ENCODE results near the gene TRAPPC10. TPM values are rescaled to one million over a fixed set of nuclear protein-coding genes. Genes with fewer than 3 reads are reported as not detected.

The TRAPPC10 gene
- total RNA-seq, 1 experiment from 2014 or later = 39.3 TPM

DNA sequence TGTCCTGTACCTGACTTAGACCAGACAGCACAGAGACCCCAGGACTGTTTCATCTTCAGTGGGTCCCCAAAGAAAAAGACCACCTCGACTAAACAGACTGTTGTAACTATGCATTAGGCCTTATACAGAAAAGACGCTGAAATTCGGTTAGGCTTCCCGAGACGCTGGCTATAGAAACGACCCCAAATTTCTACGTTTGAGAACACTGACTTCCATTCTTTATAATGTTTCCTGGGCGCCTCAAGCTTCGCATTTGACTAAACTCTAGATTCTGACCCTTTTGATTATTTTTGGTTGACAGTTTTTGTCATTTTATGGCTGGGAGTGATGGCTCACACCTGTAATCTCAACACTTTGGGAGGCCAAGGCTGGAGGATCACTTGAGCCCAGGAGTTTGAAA lies 986 bp upstream of the TRAPPC10 start:
- DNase-seq (ENCODE audit: unreplicated experiment) = no peak
- H3K36me3 Mint-ChIP-seq (ENCODE audit: insufficient read depth, unreplicated experiment) = no peaks in the 10 kb centered on the region
- intact Hi-C loops (cut with micrococcal nuclease) = no loop called here
- CTCF ChIA-PET = interaction anchor here (0.6 kb wide), 2 partner anchors 38 to 200 kb away, joined by 3 read pairs; no protein-coding TSS in a partner anchor
- no peaks in the 10 kb centered on the region for H3K9me3 Mint-ChIP-seq (ENCODE audit: unreplicated experiment)
- H3K27ac Mint-ChIP-seq (ENCODE audit: low read depth, unreplicated experiment) = peak overlapping the region; percentile 87
- TF ChIP-seq, protein P1, sequence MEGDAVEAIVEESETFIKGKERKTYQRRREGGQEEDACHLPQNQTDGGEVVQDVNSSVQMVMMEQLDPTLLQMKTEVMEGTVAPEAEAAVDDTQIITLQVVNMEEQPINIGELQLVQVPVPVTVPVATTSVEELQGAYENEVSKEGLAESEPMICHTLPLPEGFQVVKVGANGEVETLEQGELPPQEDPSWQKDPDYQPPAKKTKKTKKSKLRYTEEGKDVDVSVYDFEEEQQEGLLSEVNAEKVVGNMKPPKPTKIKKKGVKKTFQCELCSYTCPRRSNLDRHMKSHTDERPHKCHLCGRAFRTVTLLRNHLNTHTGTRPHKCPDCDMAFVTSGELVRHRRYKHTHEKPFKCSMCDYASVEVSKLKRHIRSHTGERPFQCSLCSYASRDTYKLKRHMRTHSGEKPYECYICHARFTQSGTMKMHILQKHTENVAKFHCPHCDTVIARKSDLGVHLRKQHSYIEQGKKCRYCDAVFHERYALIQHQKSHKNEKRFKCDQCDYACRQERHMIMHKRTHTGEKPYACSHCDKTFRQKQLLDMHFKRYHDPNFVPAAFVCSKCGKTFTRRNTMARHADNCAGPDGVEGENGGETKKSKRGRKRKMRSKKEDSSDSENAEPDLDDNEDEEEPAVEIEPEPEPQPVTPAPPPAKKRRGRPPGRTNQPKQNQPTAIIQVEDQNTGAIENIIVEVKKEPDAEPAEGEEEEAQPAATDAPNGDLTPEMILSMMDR (IDR thresholded peaks at IDR 0.05; ENCODE audit: unreplicated experiment) = no peak
- H3K27me3 Mint-ChIP-seq (ENCODE audit: insufficient read depth, unreplicated experiment) = no peaks in the 10 kb centered on the region
- peaks cover 31% of the 10 kb centered on the region for H3K4me1 Mint-ChIP-seq (ENCODE audit: insufficient read depth, unreplicated experiment)
- POLR2A ChIA-PET = interaction anchor here (0.6 to 1.6 kb wide), 8 partner anchors 9 to 218 kb away, joined by 3 to 12 read pairs (median 3); no protein-coding TSS in a partner anchor
- H3K4me3 Mint-ChIP-seq (ENCODE audit: unreplicated experiment) = peak overlapping the region; percentile 86
- BruUV-seq (replicated peaks) = TSS peak; percentile 74

DNA sequence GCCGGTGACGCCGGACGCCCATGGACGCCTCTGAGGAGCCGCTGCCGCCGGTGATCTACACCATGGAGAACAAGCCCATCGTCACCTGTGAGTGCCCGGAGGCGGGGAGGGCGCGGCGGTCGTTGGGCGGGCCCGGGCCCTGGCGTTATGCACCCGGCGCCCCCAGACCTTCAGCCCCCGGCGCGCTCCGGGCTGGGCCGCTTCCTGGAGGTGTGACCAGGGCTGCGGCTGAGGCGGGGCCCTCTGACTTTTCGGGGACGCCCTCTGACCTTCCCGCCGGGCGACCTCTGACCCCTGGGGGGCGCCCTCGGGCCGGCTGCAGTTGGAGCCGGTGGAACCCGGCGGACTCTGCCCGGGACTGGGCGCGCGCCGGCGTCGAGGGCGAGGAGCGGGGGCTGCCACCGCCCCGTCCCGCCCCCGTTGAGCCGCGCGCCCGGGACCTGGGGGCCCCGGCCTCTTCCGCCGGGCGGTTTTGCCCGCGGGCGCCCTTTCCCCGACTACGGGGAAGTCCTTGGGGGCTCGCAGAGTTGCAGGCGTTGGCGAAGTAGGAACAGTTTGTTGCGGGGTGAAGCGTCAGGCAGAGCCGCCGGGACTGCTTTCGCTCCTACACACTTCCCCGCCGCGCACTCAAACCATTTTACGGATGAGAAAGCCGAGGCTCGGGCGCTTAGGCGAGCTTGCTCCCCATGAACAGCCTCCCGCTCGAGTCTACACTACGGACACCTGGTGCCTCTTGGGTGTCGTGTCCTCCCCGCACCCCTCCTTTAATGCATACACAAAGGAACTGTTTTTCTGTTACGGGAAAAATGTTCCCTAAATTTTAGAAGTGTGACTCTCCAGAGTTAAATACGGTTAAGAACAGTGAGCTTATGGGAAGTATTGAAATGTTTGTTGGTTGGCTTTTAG lies 618 bp downstream of the TRAPPC10 start:
- TF ChIP-seq, protein P1 (IDR thresholded peaks at IDR 0.05; ENCODE audit: unreplicated experiment) = peak; percentile 20
- Mint-ChIP-seq H3K9me3 (ENCODE audit: unreplicated experiment) (no peaks in the 10 kb centered on the region), H3K27ac (ENCODE audit: low read depth, unreplicated experiment) (peak overlapping the region; percentile 84), H3K36me3 (ENCODE audit: insufficient read depth, unreplicated experiment) (peaks cover 3% of the 10 kb centered on the region), H3K4me3 (ENCODE audit: unreplicated experiment) (peak overlapping the region; percentile 86), H3K4me1 (ENCODE audit: insufficient read depth, unreplicated experiment) (peaks cover 23% of the 10 kb centered on the region), H3K27me3 (ENCODE audit: insufficient read depth, unreplicated experiment) (no peaks in the 10 kb centered on the region)
- intact Hi-C loops (cut with micrococcal nuclease) = no loop called here
- BruUV-seq (replicated peaks) = no TSS peak
- POLR2A ChIA-PET = interaction anchor here (0.6 to 1.6 kb wide), 19 partner anchors 8 to 285 kb away, joined by 3 to 12 read pairs (median 3); no protein-coding TSS in a partner anchor
- CTCF ChIA-PET = no interaction called here
- DNase-seq (ENCODE audit: unreplicated experiment) = peak; percentile 35

DNA sequence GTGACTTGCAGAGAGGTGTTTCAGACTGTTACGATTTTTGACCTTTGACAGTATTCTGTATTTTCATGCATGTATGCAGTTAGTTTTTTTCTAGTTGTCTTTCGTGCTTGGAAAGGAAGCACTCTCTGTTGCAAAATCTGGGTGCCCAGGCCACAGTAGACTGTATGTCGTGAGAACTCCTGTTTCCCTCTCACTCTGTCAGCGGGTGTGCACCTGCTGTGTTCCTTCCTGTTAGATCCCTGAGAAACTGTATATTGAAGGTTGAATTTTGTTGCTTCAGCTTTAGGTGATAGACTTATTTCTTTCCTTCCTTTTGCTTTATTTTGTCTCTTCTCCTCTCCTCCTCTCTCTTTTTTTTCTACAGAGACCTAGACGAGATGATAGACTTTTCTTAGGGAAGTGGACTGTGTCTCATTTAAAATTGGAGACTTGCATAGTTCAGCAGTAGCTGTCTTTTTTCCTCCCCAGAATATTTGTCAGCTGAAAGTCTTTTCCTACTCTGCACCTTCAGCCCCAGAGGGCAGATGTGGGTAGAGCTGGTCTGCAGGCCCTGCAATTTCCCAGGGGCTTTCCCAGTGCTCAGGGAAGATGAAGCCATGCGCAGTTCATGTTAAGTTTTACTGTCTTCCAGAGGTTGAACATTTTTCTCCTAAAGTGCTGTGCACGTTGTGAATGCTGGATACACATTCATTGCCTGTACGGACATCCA lies 1.4 kb downstream of the TRAPPC10 start:
- ChIA-PET CTCF (interaction anchor here (1.5 kb wide), 1 partner anchor 38 kb away, joined by 7 read pairs; no protein-coding TSS in a partner anchor), POLR2A (interaction anchor here (0.6 to 1.6 kb wide), 10 partner anchors 10 to 284 kb away, joined by 3 to 6 read pairs (median 3); partner anchors contain the start of gene RRP1)
- intact Hi-C loops (cut with micrococcal nuclease) = no loop called here
- Mint-ChIP-seq H3K27ac (ENCODE audit: low read depth, unreplicated experiment) (peak overlapping the region; percentile 84), H3K9me3 (ENCODE audit: unreplicated experiment) (no peaks in the 10 kb centered on the region), H3K27me3 (ENCODE audit: insufficient read depth, unreplicated experiment) (no peaks in the 10 kb centered on the region), H3K36me3 (ENCODE audit: insufficient read depth, unreplicated experiment) (peaks cover 7% of the 10 kb centered on the region), H3K4me3 (ENCODE audit: unreplicated experiment) (peak overlapping the region; percentile 86), H3K4me1 (ENCODE audit: insufficient read depth, unreplicated experiment) (peaks cover 23% of the 10 kb centered on the region)
- TF ChIP-seq, protein P1 (IDR thresholded peaks at IDR 0.05; ENCODE audit: unreplicated experiment) = no peak
- DNase-seq (ENCODE audit: unreplicated experiment) = peak; percentile 28
- TSS peak; percentile 29 for BruUV-seq (replicated peaks)

DNA sequence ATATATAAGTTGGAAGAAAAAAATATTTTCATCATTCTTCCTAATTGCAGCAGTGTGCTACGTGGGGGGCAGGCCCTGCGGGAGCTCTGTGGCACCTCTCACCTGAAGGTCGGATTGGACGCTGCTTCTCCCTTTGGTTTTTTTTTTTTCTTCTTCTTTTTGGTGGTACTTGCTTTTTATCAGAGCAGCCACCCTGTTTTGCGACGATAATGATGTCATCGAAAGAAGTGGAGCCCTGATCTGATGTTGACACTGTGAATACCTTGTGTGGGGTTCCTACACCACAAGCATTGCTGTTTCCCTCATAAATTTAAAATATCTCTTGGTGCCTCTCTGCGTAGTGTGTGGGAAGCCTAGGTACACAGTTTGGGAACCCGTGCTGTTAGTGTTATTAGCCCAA lies 5.5 kb downstream of the TRAPPC10 start:
- ChIA-PET CTCF (no interaction called here), POLR2A (interaction anchor here (0.6 kb wide), 2 partner anchors 104 to 1118 kb away, joined by 3 to 5 read pairs; no protein-coding TSS in a partner anchor)
- intact Hi-C loops (cut with micrococcal nuclease) = no loop called here
- DNase-seq (ENCODE audit: unreplicated experiment) = no peak
- Mint-ChIP-seq H3K4me3 (ENCODE audit: unreplicated experiment) (no peak overlapping the region), H3K27ac (ENCODE audit: low read depth, unreplicated experiment) (no peak overlapping the region), H3K4me1 (ENCODE audit: insufficient read depth, unreplicated experiment) (peaks cover 25% of the 10 kb centered on the region), H3K9me3 (ENCODE audit: unreplicated experiment) (no peaks in the 10 kb centered on the region), H3K36me3 (ENCODE audit: insufficient read depth, unreplicated experiment) (peaks cover 7% of the 10 kb centered on the region), H3K27me3 (ENCODE audit: insufficient read depth, unreplicated experiment) (no peaks in the 10 kb centered on the region)
- TF ChIP-seq, protein P1 (IDR thresholded peaks at IDR 0.05; ENCODE audit: unreplicated experiment) = no peak
- no TSS peak for BruUV-seq (replicated peaks)

Data from MCF 10A (cell line).